C4-2B (cell line): ENCODE results near the gene TRRAP.
A peak's percentile ranks its signal among the peaks of the same experiment; 100 is the strongest.

Experiments
- H3K27ac ChIP-seq: fragments of 450-650 bp; 2 replicates; pipeline ENCODE4 v1.5.1; 2017
- ZFX ChIP-seq: fragments of 450-650 bp; IDR thresholded peaks from 2 replicates; pipeline ENCODE4 v1.6.1; 2017
- TF ChIP-seq, protein P1 (sequence below): fragments of 450-650 bp; conservative IDR thresholded peaks from 2 replicates; pipeline ENCODE4 v1.5.1; 2017; ENCODE audit warnings: mild to moderate bottlenecking

TRRAP gene

DNA sequence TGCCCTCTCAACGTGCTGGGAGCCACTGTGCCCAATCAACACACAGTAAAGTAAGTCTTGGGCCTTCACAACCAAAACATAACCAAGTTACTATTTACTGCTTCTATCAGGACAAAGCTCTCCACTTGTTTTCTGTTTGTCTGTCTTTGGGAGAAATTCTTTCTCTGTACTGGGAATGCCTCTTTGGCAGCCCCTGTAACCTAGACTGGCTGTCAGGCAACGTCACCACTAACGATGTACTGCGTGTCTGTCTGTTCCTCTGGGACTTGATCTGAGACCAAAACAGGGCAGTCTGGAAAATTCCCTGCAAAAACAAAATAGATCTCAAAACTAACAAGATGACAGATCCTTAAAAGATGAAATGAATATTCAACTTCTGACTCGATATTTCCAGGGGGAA lies 152.6 kb downstream of the TRRAP start:
- TF ChIP-seq ZFX = no peak
- TF ChIP-seq, protein P1, sequence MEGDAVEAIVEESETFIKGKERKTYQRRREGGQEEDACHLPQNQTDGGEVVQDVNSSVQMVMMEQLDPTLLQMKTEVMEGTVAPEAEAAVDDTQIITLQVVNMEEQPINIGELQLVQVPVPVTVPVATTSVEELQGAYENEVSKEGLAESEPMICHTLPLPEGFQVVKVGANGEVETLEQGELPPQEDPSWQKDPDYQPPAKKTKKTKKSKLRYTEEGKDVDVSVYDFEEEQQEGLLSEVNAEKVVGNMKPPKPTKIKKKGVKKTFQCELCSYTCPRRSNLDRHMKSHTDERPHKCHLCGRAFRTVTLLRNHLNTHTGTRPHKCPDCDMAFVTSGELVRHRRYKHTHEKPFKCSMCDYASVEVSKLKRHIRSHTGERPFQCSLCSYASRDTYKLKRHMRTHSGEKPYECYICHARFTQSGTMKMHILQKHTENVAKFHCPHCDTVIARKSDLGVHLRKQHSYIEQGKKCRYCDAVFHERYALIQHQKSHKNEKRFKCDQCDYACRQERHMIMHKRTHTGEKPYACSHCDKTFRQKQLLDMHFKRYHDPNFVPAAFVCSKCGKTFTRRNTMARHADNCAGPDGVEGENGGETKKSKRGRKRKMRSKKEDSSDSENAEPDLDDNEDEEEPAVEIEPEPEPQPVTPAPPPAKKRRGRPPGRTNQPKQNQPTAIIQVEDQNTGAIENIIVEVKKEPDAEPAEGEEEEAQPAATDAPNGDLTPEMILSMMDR = no peak
- no peak overlapping the region for H3K27ac ChIP-seq

DNA sequence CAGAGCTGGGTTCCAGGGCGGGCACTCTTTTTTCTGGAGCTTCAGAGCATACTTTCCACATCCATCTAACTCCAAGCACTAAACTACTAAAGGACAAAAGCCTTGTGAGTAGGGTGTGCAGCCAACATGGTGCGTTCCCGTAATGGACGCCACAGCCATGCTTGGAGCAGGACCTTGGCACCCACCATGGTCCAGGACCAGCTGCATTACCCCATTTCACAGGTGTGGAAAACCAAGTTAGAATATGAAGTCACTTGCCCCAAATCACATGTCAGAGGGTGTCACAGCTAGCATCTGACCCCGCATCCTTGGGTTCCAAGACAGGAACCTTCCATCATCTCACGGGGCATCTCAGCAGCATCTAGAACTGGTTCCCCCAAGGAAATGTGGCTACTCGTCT lies 153.2 kb downstream of the TRRAP start:
- TF ChIP-seq, protein P1 = no peak
- no peak for TF ChIP-seq ZFX
- H3K27ac ChIP-seq = no peak overlapping the region

DNA sequence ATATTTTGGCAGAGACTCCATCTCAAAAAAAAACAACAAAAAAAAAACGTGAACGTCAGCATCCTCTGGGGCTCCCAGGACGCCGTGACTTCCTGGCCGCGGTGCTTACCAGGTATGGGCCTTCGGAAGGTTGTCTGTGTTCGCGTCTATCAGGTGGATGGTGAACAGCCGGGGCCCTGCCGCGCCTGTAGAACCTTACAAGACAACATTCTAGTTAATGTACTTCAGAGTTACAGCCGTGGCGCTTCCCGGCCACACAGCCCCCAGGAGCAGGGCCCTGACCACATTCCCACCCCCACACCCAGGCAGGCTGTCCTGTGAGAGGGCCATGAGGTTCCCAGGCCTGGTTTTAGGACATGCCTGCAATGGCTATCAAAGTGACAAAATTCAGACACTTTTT lies 154.6 kb downstream of the TRRAP start:
- TF ChIP-seq ZFX = no peak
- TF ChIP-seq, protein P1 = no peak
- H3K27ac ChIP-seq = no peak overlapping the region

DNA sequence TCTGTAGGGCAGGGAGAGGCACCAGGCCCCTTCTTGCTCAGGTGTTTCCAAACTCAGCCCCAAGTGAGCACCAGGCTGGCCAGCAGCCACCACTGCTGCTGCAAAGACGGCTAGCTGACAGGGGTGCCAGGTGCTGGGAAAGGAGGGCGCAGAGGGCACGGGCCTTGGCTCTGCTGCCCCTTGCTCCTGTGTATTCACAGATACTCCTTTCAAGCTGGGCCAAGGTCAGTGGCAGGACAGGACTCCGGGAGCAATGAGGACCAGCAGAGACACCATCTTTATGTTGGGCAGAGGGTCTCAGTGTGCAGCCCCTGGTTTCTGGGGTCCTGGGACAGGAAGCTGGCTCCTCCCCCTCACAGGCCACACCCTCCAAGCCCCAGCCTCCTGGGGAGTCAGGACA lies 155.4 kb downstream of the TRRAP start:
- TF ChIP-seq, protein P1 = no peak
- no peak for TF ChIP-seq ZFX
- no peak overlapping the region for H3K27ac ChIP-seq

DNA sequence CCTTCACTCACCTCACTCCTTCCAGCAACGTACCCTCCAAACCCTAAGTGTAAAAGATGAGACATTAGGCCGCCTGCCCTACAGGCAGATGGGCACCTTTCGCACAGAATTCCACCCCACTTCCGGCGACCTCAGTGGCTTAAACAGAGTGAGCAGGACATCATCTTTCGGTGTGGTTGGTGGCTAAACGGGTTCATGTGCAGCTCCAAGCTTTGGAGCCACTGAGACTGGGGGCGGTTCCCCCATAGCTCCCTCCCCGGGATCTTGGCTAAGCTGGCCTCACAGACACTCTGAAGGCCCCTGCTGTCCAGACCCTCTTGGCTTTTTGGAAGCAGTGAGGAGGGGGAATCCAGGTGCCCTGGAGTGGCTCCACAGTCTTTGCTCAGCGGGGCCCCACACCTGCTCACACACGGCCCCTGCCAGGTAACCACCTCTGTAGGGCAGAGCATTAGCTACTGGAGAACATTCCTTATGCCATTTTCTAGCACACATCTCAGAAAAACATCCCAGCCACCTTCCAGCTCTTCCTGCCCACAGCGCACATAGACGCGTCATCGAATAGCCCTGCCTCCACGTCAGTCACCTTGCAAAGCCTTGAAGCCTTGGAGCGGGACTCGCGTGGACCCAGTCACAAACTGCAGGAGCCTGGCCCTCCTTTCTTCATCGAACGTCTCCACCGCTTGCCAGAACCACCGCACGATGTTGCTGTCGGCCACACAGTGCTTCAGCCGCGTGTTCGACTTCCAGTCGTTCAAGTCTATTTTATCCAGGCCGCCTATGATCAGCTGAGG lies 156.8 kb downstream of the TRRAP start:
- no peak overlapping the region for H3K27ac ChIP-seq
- TF ChIP-seq, protein P1 = no peak
- TF ChIP-seq ZFX = no peak

DNA sequence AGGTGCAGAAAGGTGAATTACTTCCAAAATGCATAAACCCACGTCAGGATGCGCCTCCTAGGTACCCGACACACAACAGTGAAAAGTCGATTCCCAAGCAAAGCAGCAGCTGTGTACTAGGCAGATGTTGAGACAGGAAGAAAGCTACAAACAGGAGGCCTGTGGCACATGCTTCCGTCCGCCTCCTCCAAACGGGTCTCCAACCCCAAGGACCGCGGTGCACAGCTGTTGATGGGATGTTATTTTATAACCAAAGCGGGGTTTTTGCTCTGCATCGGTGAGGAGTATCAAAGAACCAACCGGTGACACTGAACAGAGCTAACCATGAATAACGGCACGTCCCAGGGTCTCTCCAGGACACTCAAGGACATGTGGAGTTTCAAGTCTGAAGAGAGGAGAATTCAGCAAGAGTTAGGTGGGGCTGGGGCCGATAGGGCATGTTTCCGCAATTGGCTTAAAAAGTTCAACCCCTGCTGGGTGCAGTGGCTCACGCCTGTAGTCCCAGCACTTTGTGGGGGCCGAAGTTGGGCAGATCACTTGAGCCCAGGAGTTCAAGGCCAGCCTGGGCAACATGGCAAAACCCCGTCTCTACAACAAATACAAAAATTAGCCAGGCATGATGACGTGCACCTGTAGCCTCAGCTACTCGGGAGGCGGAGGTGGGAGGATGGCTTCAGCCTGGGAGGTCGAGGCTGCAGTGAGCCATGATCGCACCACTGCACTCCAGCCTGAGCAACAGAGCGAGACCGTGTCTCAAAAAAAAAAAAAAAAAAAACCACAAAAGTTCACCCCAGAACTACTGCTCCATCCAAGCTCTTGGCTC lies 157.6 kb downstream of the TRRAP start:
- TF ChIP-seq, protein P1 = no peak
- no peak for TF ChIP-seq ZFX
- no peak overlapping the region for H3K27ac ChIP-seq

DNA sequence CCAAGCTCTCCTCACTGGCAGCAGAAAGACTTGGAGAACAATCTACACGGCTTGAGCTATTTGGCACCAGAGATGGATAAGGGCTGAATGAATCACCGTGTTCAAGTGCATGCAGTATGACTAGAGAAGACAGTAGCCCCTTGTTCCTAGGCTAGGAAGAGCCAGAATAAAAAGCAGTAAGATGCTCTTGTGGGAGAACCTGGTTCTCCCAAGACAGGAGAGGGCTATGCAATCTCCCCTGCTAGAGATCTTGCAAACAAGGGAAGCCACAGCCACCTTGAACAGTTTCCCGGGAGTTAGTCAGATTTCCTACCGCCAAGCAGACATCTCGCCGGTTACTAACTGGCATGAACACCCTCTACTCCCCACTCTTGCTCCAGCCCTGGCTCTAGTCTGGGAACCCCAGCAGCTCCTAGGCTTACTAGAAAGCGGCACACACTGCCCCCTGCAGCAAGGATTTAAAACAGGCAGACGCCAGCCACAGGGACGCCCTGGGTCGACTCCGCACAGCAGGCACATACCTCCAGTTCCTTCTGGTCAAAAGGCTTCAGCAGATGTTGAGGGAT lies 158.3 kb downstream of the TRRAP start:
- TF ChIP-seq, protein P1 = peak; percentile 64; the same call in 1 of the 2 replicates
- no peak for TF ChIP-seq ZFX
- no peak overlapping the region for H3K27ac ChIP-seq
